Measurements from ENCODE around the gene SQSTM1.

Gene SQSTM1

DNA sequence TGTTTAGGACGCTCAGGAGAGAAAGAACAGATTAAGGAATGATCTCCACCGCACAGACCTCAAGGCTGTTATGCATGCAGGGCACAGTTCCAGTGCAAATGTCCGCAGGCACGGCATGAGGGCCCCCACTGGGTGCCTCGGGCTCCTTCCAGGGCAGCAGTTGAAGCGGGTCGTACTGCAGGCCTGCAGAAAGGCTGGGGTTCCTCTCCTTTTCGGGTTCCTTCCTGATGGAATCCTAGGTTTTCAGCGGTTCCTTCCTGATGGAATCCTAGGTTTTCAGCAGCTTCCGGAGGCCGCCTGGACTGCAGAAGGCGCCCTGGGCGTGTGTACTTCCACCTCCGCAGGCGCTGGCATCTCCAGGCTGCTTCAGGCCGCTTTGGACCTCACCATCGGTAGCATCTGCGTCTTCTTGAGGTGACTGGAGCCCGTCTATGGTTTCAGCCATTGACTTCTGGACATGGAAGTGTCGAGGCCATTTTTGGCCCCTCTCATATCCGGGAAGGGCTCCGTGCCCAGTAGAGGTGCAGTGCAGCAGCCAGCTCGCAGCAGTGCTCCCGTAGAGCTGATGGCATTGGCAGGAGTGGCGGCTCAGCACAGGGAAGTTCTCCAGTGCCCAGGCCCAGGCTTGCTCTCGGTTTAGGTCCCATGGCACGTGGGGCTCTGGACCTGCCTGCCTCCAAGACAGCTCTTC, 8.4 kb upstream of the SQSTM1 start:
- Mint-ChIP-seq H3K4me3 (no peak overlapping the region), H3K27me3 (peaks cover 4% of the 10 kb centered on the region), H3K4me1 (ENCODE audit: low read depth) (peaks cover 7% of the 10 kb centered on the region), H3K27ac (no peak overlapping the region), H3K9me3 (no peaks in the 10 kb centered on the region), H3K36me3 (ENCODE audit: low read depth) (peaks cover 42% of the 10 kb centered on the region)
- no peak for DNase-seq

DNA sequence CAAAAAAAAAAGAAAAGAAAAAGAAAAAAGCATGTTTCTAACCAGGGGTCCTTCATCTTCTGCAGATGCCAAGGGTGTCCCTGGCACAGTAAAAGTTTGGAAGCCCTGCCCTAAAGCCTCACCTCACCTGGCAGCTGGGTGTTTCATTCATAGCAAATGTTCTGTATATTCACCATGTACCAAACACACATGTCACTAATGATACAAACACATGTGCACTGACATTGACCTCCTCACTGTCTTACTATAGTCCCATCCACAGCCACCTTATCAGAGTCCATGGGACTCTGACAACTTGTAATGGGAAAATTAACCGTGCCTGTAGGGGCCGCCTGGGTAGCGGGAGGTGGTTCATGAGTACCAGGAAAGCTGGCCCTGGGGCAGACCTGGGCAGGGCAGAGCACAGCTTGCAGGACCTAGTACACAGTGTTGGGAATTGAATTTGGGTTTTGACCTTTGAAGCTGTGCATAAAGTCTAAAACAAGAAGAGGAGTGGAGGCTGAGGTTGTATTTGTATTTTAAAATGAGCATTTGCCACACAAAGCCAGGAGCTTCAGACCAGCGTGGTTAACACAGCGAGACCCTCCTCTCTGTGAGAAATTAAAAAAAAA, 7.6 kb upstream of the SQSTM1 start:
- Mint-ChIP-seq H3K27me3 (peaks cover 4% of the 10 kb centered on the region), H3K36me3 (ENCODE audit: low read depth) (peaks cover 42% of the 10 kb centered on the region), H3K4me1 (ENCODE audit: low read depth) (peaks cover 12% of the 10 kb centered on the region), H3K9me3 (no peaks in the 10 kb centered on the region), H3K4me3 (no peak overlapping the region), H3K27ac (no peak overlapping the region)
- DNase-seq = no peak

- peaks cover 4% of the 10 kb centered on the region for H3K27me3 Mint-ChIP-seq
- no peak overlapping the region for H3K4me3 Mint-ChIP-seq
- H3K36me3 Mint-ChIP-seq (ENCODE audit: low read depth) = peaks cover 42% of the 10 kb centered on the region
- no peak overlapping the region for H3K27ac Mint-ChIP-seq
- peaks cover 17% of the 10 kb centered on the region for H3K4me1 Mint-ChIP-seq (ENCODE audit: low read depth)
- no peaks in the 10 kb centered on the region for H3K9me3 Mint-ChIP-seq
- DNase-seq = no peak
Measured at GRCh38 chr5:179814090-179814489, 6.6 kb upstream of the SQSTM1 start.

DNA sequence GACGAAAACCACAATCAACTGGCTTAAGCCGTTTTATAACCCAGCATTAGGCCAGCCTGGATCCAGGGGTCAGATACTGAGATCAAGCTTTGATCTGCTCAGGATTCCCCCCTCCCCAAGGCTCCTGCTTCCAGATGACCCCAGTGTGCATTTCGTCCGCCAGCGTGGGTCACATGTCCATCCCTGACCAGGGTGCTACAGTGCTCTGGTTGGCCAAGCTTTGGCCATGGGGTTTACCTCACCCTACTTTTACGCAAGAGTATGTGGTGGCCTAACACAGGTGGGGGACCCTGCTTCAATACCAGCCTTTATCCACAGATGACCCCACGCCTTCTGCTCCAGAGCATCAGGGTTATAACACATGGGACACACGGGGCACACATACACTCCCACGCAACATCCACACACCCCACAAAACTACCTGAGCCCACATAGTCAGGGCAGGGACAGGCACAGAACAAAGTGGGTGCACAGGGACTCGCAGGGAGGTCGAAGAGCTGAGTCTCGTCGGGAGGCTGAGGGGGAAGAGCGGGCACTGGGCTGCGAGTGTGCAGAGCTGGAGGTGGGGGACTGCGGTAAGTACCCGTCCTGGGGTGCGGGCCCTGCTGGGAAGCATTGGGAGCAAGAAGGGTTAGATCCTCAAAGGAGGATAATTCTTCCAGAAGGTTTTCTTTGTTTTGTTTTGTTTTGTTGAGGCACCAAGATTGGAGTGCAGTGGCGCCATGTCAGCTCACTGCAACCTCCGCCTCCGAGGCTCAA, 5.0 kb upstream of the SQSTM1 start:
- DNase-seq = no peak
- Mint-ChIP-seq H3K4me1 (ENCODE audit: low read depth) (peaks cover 30% of the 10 kb centered on the region), H3K4me3 (no peak overlapping the region), H3K36me3 (ENCODE audit: low read depth) (peaks cover 38% of the 10 kb centered on the region), H3K9me3 (no peaks in the 10 kb centered on the region), H3K27me3 (peaks cover 4% of the 10 kb centered on the region), H3K27ac (no peak overlapping the region)

- Mint-ChIP-seq H3K36me3 (ENCODE audit: low read depth) (peaks cover 37% of the 10 kb centered on the region), H3K9me3 (no peaks in the 10 kb centered on the region), H3K27ac (no peak overlapping the region), H3K4me1 (ENCODE audit: low read depth) (peaks cover 30% of the 10 kb centered on the region), H3K4me3 (no peak overlapping the region), H3K27me3 (peaks cover 4% of the 10 kb centered on the region)
- no peak for DNase-seq
Measured at GRCh38 chr5:179816401-179816795, 4.3 kb upstream of the SQSTM1 start.

DNA sequence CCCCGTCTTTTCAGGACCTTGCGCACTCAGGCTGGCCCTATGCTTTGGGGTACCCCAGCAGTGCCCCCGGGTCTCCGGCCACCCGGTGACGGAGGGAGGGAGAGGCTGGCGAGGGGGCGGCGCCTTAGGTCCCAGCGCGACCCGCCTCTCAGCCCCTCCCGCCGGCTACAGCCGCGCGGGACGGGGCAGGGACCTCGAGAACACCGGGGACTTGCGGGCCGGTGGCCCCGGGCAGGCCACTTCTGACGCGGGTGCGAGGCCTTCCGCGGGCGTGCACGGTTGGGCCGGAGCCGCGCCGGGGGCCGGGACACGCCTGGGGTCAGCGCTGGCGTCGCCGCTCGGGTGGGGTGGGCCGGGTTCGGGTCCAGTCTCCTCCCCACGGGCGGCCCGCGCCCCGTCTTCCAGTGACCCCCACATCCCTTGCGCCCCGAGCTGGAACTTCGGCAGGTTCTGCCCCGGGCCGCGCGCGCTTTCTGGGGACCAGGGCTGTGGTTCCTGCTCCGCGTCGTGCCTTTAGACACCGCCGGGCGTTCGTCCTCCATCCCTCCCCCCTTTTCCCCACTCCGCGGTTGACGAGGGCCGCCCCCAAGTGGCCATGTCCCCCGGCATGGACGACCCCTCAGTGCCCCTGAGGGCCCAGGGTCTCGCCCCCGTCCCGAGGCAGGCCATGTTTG, 3.8 kb upstream of the SQSTM1 start:
- peaks cover 37% of the 10 kb centered on the region for H3K36me3 Mint-ChIP-seq (ENCODE audit: low read depth)
- H3K4me3 Mint-ChIP-seq = peak overlapping the region; percentile 20
- peaks cover 4% of the 10 kb centered on the region for H3K27me3 Mint-ChIP-seq
- no peaks in the 10 kb centered on the region for H3K9me3 Mint-ChIP-seq
- no peak for DNase-seq
- H3K4me1 Mint-ChIP-seq (ENCODE audit: low read depth) = peaks cover 35% of the 10 kb centered on the region
- H3K27ac Mint-ChIP-seq = no peak overlapping the region

DNA sequence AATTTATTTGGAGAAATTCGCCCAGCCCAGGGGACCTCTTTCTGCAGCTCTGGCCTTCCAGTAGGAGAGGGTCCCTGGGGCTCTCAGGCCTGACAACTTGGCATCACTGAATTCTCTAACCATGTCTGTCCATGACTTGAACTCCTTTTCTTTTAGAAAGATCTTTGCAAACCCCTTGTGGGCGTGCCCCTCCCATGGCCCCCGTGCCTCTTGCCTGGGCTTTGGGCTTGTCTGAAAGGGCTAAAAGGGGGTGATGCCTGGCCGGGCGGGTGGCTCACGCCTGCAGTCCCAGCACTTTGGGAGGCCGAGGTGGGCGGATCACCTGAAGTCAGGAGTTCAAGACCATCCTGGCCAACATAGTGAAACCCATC, 3.2 kb upstream of the SQSTM1 start:
- H3K27ac Mint-ChIP-seq = no peak overlapping the region
- H3K9me3 Mint-ChIP-seq = no peaks in the 10 kb centered on the region
- H3K27me3 Mint-ChIP-seq = peaks cover 4% of the 10 kb centered on the region
- H3K36me3 Mint-ChIP-seq (ENCODE audit: low read depth) = peaks cover 37% of the 10 kb centered on the region
- H3K4me1 Mint-ChIP-seq (ENCODE audit: low read depth) = peaks cover 40% of the 10 kb centered on the region
- DNase-seq = no peak
- H3K4me3 Mint-ChIP-seq = peak overlapping the region; percentile 20

DNA sequence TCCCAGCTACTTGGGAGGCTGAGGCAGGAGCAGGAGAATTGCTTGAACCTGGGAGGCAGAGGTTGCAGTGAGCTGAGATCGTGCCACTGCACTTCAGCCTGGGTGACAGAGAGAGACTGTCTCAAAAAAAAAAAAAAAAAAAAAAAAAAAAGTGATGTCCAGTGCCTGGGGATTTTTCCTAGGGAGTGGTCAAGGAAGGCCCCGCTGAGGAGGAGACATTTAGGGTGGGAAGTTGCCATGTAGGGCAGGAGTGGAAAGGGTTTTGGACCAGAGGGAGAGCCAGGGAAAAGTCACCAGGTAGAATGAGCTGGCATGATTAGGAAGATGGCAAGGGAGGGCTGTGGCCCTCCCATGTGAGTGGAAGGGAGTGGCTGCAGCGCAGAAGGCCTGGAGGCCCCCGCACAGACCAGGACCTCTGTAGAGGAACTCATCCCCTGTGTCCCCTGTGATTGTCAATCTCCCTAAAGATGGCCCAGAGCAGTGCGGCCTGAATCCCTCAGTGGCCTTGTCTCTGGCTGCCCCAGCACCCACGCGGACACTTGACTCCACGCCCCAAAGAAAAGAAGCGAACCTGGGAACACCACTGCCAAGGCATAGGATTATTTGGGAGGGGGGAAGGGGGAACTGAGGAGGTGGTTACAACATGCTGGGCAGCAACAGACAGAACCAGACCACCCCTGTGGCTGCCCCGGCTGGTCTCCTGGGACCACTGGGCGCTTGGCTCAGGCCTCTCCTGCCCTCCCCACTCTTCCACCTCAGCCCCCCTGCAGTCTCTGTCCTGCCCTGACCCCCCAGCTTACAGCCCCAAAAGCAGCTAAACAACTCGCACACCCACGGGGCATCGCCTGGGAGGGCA, 2.6 kb upstream of the SQSTM1 start:
- no peaks in the 10 kb centered on the region for H3K9me3 Mint-ChIP-seq
- peaks cover 36% of the 10 kb centered on the region for H3K36me3 Mint-ChIP-seq (ENCODE audit: low read depth)
- H3K4me1 Mint-ChIP-seq (ENCODE audit: low read depth) = peaks cover 47% of the 10 kb centered on the region
- peak overlapping the region; percentile 62 for H3K4me3 Mint-ChIP-seq
- H3K27me3 Mint-ChIP-seq = peaks cover 4% of the 10 kb centered on the region
- no peak for DNase-seq
- H3K27ac Mint-ChIP-seq = peak overlapping the region; percentile 48

- Mint-ChIP-seq H3K4me1 (ENCODE audit: low read depth) (peaks cover 51% of the 10 kb centered on the region), H3K27ac (peak overlapping the region; percentile 86), H3K9me3 (no peaks in the 10 kb centered on the region), H3K4me3 (peak overlapping the region; percentile 62), H3K36me3 (ENCODE audit: low read depth) (peaks cover 39% of the 10 kb centered on the region), H3K27me3 (peaks cover 4% of the 10 kb centered on the region)
- DNase-seq = peak; percentile 84
Measured at GRCh38 chr5:179818746-179819295, 1.9 kb upstream of the SQSTM1 start.

- peaks cover 52% of the 10 kb centered on the region for H3K4me1 Mint-ChIP-seq (ENCODE audit: low read depth)
- peaks cover 39% of the 10 kb centered on the region for H3K36me3 Mint-ChIP-seq (ENCODE audit: low read depth)
- peak overlapping the region; percentile 83 for H3K27ac Mint-ChIP-seq
- peaks cover 4% of the 10 kb centered on the region for H3K27me3 Mint-ChIP-seq
- no peaks in the 10 kb centered on the region for H3K9me3 Mint-ChIP-seq
- peak overlapping the region; percentile 72 for H3K4me3 Mint-ChIP-seq
- peak; percentile 75 for DNase-seq
Measured at GRCh38 chr5:179819296-179820126, 1.2 kb upstream of the SQSTM1 start.

- Mint-ChIP-seq H3K4me3 (peak overlapping the region; percentile 72), H3K27me3 (peaks cover 4% of the 10 kb centered on the region), H3K27ac (peak overlapping the region; percentile 83), H3K9me3 (no peaks in the 10 kb centered on the region), H3K36me3 (ENCODE audit: low read depth) (peaks cover 40% of the 10 kb centered on the region), H3K4me1 (ENCODE audit: low read depth) (peaks cover 58% of the 10 kb centered on the region)
- peak; percentile 67 for DNase-seq
Measured at GRCh38 chr5:179820127-179820482, 600 bp upstream of the SQSTM1 start.

DNA sequence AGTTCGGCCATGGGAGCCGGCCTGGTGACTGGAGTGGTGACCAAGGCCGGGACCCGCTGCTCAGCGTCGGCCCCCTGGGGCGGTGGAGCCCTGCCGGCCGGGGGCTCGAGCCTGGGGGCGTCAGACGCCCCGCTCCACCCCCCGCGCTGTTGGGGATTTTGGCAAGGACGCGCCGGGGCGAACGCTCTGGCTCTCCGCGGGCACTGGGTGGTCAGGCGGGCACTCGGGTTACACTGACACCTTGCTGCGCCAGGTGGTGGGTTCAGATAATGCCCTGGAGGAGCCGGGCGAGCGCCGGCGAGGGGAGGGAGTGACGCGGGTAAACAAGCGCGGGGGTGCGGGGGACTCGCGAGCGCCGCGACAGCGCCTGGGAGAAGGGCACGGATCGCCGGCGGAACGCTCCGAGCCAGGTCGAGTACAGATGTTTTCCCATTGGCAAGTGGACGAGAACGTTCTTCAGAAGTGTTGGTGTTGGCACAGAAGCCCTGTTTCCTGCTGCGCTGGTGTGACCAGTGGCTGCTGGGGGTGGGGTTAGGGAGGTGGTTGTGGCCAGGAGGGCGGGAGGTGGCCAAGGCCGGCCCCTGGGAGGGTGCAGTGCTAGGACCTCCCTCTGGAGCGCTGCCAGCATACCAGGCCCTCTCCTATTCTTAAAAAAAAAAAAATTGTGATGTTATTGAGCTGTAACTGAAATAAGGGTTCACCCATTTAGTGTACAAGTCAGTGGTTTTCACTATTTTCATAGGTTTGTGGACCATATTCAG, 773 bp downstream of the SQSTM1 start:
- Mint-ChIP-seq H3K27ac (peak overlapping the region; percentile 95), H3K4me3 (peak overlapping the region; percentile 91), H3K36me3 (ENCODE audit: low read depth) (peaks cover 49% of the 10 kb centered on the region), H3K27me3 (no peaks in the 10 kb centered on the region), H3K9me3 (no peaks in the 10 kb centered on the region), H3K4me1 (ENCODE audit: low read depth) (peaks cover 60% of the 10 kb centered on the region)
- peak; percentile 87 for DNase-seq

All from activated T-cell treated with anti-CD3 and anti-CD28 coated beads, Interleukin-2, amount 50 U/mL, for 24 hours (primary cell).